ENCODE results near the gene CDH4.

DNA sequence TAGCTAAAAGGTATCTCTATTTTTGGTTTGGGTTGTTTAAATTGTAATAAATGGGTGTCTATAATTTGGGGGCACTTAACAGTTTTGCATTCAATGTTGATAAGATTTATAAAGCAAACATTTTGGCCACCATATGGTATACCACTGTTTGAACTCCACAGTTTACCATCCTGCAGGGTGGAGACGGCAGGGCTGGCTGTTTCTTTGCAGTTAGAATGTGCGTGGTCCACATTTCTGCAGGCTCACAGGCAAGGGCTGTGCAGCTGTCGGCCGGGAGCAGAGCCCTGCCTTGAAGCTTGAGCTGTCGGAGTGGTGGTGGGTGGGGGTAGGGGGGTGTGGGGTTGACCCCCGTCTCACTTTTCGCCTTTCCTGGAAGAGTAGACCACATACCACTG lies 135.9 kb downstream of the CDH4 start:
- TF ChIP-seq, protein P1, sequence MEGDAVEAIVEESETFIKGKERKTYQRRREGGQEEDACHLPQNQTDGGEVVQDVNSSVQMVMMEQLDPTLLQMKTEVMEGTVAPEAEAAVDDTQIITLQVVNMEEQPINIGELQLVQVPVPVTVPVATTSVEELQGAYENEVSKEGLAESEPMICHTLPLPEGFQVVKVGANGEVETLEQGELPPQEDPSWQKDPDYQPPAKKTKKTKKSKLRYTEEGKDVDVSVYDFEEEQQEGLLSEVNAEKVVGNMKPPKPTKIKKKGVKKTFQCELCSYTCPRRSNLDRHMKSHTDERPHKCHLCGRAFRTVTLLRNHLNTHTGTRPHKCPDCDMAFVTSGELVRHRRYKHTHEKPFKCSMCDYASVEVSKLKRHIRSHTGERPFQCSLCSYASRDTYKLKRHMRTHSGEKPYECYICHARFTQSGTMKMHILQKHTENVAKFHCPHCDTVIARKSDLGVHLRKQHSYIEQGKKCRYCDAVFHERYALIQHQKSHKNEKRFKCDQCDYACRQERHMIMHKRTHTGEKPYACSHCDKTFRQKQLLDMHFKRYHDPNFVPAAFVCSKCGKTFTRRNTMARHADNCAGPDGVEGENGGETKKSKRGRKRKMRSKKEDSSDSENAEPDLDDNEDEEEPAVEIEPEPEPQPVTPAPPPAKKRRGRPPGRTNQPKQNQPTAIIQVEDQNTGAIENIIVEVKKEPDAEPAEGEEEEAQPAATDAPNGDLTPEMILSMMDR (IDR thresholded peaks at IDR 0.05; ENCODE audit: insufficient read depth, low read length) = no peak
- TF ChIP-seq GABPA (IDR thresholded peaks at IDR 0.05; ENCODE audit: low read depth) (no peak), SPI1 (IDR thresholded peaks at IDR 0.05; ENCODE audit: borderline replicate concordance, low read depth) (no peak), POLR2AphosphoS5 (IDR thresholded peaks at IDR 0.05; ENCODE audit: low read depth) (no peak)
- TF ChIP-seq, protein P2, sequence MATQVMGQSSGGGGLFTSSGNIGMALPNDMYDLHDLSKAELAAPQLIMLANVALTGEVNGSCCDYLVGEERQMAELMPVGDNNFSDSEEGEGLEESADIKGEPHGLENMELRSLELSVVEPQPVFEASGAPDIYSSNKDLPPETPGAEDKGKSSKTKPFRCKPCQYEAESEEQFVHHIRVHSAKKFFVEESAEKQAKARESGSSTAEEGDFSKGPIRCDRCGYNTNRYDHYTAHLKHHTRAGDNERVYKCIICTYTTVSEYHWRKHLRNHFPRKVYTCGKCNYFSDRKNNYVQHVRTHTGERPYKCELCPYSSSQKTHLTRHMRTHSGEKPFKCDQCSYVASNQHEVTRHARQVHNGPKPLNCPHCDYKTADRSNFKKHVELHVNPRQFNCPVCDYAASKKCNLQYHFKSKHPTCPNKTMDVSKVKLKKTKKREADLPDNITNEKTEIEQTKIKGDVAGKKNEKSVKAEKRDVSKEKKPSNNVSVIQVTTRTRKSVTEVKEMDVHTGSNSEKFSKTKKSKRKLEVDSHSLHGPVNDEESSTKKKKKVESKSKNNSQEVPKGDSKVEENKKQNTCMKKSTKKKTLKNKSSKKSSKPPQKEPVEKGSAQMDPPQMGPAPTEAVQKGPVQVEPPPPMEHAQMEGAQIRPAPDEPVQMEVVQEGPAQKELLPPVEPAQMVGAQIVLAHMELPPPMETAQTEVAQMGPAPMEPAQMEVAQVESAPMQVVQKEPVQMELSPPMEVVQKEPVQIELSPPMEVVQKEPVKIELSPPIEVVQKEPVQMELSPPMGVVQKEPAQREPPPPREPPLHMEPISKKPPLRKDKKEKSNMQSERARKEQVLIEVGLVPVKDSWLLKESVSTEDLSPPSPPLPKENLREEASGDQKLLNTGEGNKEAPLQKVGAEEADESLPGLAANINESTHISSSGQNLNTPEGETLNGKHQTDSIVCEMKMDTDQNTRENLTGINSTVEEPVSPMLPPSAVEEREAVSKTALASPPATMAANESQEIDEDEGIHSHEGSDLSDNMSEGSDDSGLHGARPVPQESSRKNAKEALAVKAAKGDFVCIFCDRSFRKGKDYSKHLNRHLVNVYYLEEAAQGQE (IDR thresholded peaks at IDR 0.05; ENCODE audit: insufficient replicate concordance, low read depth) = no peak
